Osteocyte (in vitro differentiated cells): ENCODE data around the gene GLIS1. TPM values are rescaled to one million over a fixed set of nuclear protein-coding genes. Genes with fewer than 3 reads are reported as not detected.
A peak's percentile ranks its signal among the peaks of the same experiment; 100 is the strongest.

Experiments used
- DNase-seq: peaks from one replicate; pipeline ENCODE4 v3.0.0; 2021; ENCODE audit warnings: mixed read lengths; ENCODE audit not compliant: unreplicated experiment; ENCODE audit errors: extremely low spot score
- H3K27ac Mint-ChIP-seq: one replicate; pipeline ENCODE4 v1.8.0; 2021; ENCODE audit warnings: mild to moderate bottlenecking, mixed read lengths; ENCODE audit not compliant: unreplicated experiment
- H3K27me3 Mint-ChIP-seq: one replicate; pipeline ENCODE4 v1.8.0; 2021; ENCODE audit warnings: mixed read lengths; ENCODE audit not compliant: unreplicated experiment
- H3K36me3 Mint-ChIP-seq: one replicate; pipeline ENCODE4 v1.8.0; 2021; ENCODE audit warnings: mixed read lengths; ENCODE audit not compliant: unreplicated experiment
- H3K4me1 Mint-ChIP-seq: one replicate; pipeline ENCODE4 v1.8.0; 2021; ENCODE audit warnings: mixed read lengths; ENCODE audit not compliant: unreplicated experiment
- H3K4me3 Mint-ChIP-seq: one replicate; pipeline ENCODE4 v1.8.0; 2021; ENCODE audit warnings: mild to moderate bottlenecking, moderate library complexity, mixed read lengths; ENCODE audit not compliant: unreplicated experiment
- H3K9me3 Mint-ChIP-seq: one replicate; pipeline ENCODE4 v1.8.0; 2021; ENCODE audit warnings: mixed read lengths; ENCODE audit not compliant: unreplicated experiment
- CTCF ChIP-seq: fragments of 200-600 bp; sonication (generic); IDR thresholded peaks from 2 replicates; pipeline ENCODE4 v1.5.0; 2021; ENCODE audit warnings: antibody characterized with exemption, mild to moderate bottlenecking, moderate library complexity
- total RNA-seq: library from RNA; stranded (reverse); gene quantifications from 2 replicates; pipeline ENCODE4 v1.2.1, GENCODE V29; 2021

Gene GLIS1
- total RNA-seq, 1 donor from 2014 or later = 38.3 TPM

GRCh38 chr1:53639251-53639763 is 99.7 kb downstream of the GLIS1 start:
- Mint-ChIP-seq H3K9me3 (no peaks in the 10 kb centered on the region), H3K4me3 (no peak overlapping the region), H3K36me3 (no peaks in the 10 kb centered on the region), H3K27ac (peak overlapping the region; percentile 23), H3K27me3 (no peaks in the 10 kb centered on the region), H3K4me1 (peaks cover 36% of the 10 kb centered on the region)
- TF ChIP-seq CTCF = no peak
- no peak for DNase-seq

- Mint-ChIP-seq H3K27ac (no peak overlapping the region), H3K27me3 (no peaks in the 10 kb centered on the region), H3K36me3 (no peaks in the 10 kb centered on the region), H3K4me1 (peaks cover 28% of the 10 kb centered on the region), H3K9me3 (no peaks in the 10 kb centered on the region), H3K4me3 (no peak overlapping the region)
- no peak for TF ChIP-seq CTCF
- DNase-seq = no peak
Measured at GRCh38 chr1:53638360-53639035, 100.5 kb downstream of the GLIS1 start.

GRCh38 chr1:53637511-53638359 is 101.2 kb downstream of the GLIS1 start:
- no peak overlapping the region for H3K4me3 Mint-ChIP-seq
- peaks cover 23% of the 10 kb centered on the region for H3K4me1 Mint-ChIP-seq
- H3K36me3 Mint-ChIP-seq = no peaks in the 10 kb centered on the region
- TF ChIP-seq CTCF = no peak
- H3K9me3 Mint-ChIP-seq = no peaks in the 10 kb centered on the region
- H3K27ac Mint-ChIP-seq = no peak overlapping the region
- DNase-seq = peak; percentile 73
- no peaks in the 10 kb centered on the region for H3K27me3 Mint-ChIP-seq

- Mint-ChIP-seq H3K27me3 (no peaks in the 10 kb centered on the region), H3K9me3 (no peaks in the 10 kb centered on the region), H3K4me1 (peaks cover 21% of the 10 kb centered on the region), H3K36me3 (no peaks in the 10 kb centered on the region), H3K4me3 (no peak overlapping the region), H3K27ac (no peak overlapping the region)
- TF ChIP-seq CTCF = no peak
- peak; percentile 74 for DNase-seq
Measured at GRCh38 chr1:53636621-53637171, 102.3 kb downstream of the GLIS1 start.

- no peak overlapping the region for H3K27ac Mint-ChIP-seq
- peaks cover 21% of the 10 kb centered on the region for H3K4me1 Mint-ChIP-seq
- no peaks in the 10 kb centered on the region for H3K36me3 Mint-ChIP-seq
- H3K27me3 Mint-ChIP-seq = no peaks in the 10 kb centered on the region
- peak; percentile 76 for DNase-seq
- H3K9me3 Mint-ChIP-seq = no peaks in the 10 kb centered on the region
- no peak for TF ChIP-seq CTCF
- no peak overlapping the region for H3K4me3 Mint-ChIP-seq
Measured at GRCh38 chr1:53634571-53634979, 104.4 kb downstream of the GLIS1 start.
